GM12865 (cell line): ENCODE data around the gene MMP26.

Experiments
- DNase-seq: peaks from one replicate; pipeline ENCODE4 v3.0.0; 2010; ENCODE audit warnings: low read depth
- H3K4me3 ChIP-seq: 2 replicates; pipeline ENCODE4 v1.5.1; 2011; ENCODE audit warnings: mild to moderate bottlenecking, low read depth, low read length, control low read depth
- TF ChIP-seq, protein P1 (sequence below): IDR thresholded peaks from 2 replicates; pipeline ENCODE4 v1.5.1; 2011; ENCODE audit warnings: low read length, control low read depth, low read depth, inconsistent platforms; ENCODE audit not compliant: insufficient read depth; ENCODE audit errors: missing control alignments

Gene MMP26

DNA sequence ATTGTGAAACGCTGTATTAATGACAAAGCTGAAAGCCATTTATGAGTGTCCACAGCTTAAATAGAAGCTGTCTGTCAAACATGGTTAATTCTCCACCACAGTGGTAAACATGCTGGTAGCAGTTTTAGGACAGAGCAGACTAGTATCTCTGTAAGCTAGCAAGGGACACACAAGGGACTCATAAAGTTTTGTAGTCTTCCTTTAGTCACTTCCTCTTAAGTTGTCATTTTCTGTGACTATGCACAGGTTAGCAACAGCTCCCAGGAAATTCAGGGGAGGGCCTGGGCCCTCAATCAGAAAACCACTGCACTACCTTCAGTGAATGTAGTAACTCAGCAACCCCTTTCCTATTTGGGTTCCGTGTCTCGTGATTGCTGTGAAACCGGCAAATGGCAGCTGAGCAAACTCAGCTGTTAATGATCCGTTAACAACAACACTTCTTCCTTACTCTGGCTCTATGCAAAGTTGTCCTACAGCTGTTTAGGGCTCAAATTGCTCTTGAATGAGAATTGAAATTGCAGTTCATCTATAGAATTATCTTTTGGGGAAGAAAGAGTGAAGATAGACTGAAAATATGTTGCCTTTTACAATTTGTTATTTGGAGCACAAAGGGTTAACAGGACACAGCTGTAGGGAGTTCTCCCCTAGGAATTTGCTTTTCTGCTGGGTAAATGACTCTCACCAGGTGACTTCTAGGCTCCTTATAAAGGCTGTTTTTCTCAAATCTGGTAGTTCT is at the start of gene MMP26:
TSS of gene MMP26 (plus strand) at position 731 of the 736 bp plus-strand sequence.
- TF ChIP-seq, protein P1, sequence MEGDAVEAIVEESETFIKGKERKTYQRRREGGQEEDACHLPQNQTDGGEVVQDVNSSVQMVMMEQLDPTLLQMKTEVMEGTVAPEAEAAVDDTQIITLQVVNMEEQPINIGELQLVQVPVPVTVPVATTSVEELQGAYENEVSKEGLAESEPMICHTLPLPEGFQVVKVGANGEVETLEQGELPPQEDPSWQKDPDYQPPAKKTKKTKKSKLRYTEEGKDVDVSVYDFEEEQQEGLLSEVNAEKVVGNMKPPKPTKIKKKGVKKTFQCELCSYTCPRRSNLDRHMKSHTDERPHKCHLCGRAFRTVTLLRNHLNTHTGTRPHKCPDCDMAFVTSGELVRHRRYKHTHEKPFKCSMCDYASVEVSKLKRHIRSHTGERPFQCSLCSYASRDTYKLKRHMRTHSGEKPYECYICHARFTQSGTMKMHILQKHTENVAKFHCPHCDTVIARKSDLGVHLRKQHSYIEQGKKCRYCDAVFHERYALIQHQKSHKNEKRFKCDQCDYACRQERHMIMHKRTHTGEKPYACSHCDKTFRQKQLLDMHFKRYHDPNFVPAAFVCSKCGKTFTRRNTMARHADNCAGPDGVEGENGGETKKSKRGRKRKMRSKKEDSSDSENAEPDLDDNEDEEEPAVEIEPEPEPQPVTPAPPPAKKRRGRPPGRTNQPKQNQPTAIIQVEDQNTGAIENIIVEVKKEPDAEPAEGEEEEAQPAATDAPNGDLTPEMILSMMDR: no peak
- DNase-seq: peak; percentile 36
- H3K4me3 ChIP-seq: no peak within 1 kb of the TSS

DNA sequence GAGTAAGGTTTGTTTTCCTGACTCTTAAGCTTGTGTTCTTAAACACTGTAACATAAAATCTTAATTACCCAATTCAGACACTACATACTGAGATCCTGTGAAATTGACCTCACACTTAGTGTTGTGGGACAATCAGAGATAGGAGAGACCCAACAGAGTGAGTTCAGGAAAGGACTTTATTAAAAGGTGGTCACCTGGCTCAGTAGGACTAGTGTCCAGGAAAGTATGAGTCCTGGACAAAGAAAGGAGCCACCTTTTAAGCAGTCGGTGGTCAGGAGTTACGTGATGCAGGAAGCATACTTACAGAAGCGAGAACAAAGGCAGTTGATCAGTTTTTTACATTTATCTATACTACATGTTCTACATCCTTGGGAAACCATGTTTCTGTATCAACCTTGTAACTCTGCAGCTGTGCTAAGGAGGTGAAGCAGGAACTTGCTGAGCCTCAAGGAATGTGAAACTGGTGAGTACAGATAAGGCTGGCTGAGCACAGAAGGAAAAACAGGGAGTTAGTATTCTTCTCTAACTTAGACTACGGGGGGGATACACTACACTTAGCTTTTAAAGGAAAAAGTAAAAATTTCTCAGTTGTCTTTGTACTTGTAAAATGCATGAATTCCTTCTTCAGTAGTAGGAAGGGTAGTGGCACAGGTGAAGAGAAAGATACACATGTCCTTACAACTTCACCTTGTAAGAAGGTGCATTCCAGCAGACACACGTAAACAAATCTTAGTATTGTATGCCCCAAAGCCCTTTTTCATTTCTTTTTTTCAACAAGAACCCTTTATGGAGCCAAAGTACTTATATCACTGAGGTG is 45.7 kb upstream of the MMP26 start:
- no peak for DNase-seq
- TF ChIP-seq, protein P1: no peak
- H3K4me3 ChIP-seq: no peak overlapping the region

DNA sequence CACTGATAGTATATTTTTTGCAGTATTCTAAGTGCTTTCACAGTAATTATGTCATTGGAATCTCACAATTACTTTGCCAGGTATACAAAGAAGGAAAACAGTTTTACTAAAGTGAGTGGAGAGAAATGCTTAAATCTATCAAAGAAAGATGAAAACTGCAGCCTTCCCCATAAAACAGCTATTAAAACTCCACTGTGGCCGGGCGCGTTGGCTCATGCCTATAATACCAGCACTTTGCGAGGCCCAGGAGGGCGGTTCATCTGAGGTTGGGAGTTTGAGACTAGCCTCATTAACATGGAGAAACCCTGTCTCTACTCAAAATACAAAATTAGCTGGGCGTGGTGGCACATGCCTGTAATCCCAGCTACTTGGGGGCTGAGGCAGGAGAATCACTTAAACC is 41.7 kb upstream of the MMP26 start:
- TF ChIP-seq, protein P1: no peak
- H3K4me3 ChIP-seq: no peak overlapping the region
- no peak for DNase-seq

DNA sequence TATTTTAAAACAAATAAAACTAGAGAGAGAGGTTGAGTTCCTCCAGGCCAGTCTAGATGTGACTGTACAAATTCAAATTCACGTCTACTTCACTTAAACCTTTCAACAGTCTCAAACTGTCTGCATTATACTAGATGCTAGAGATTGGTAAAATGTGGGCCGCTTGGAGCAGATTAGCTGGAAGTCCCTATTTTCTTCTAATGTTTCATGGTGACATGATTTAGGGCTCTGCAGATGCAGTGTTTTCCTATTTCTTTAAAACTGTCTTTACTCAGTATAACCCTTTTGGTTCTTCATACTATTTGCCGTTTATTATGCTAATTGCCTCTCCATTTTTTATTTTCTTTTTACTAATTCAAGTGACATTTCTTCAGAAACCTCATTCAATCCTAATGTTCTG is 40.4 kb upstream of the MMP26 start:
- no peak for DNase-seq
- H3K4me3 ChIP-seq: no peak overlapping the region
- TF ChIP-seq, protein P1: no peak

DNA sequence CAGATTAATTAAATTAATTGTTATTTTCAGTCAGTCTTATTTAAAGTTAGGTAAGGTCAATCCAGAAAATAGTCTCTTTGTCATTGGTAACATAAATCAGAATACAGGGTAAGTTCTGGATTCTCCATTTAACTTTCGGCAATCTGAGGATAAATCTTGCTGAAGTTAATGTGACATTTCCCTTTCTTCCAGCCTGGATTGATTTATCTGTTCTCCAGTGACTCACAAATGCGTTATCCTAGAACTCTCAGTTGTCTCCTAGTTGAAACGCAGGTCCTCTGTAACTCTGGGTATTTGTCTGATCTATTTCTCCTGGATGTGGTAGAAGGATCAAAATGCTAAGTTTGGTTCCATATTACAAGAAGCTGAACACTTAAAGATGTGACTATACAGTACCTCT is 39.8 kb upstream of the MMP26 start:
- TF ChIP-seq, protein P1: no peak
- DNase-seq: no peak
- no peak overlapping the region for H3K4me3 ChIP-seq

DNA sequence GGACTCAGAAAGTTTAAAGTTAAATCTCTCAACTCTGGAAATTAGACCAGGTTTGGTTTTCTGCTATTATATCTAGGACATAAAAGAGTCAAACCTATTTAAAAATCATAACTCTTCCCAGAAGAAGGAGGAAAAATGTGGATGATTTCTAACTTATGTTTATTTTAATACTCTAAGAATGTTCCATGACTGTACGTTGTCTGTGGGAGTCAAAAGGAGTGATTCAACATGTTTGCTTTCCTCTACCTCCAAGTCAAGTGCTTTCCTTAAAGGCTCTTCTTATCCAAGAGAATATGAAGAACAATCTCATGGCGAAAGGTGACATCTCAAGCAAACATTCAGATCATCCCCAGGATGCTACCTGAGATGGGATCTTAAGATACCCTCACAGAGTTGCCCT is 39.2 kb upstream of the MMP26 start:
- TF ChIP-seq, protein P1: no peak
- no peak for DNase-seq
- H3K4me3 ChIP-seq: no peak overlapping the region
